D341Med (cell line): ENCODE measurements around the gene PRM2.

Experiments used
- DNase-seq: peaks from one replicate; pipeline ENCODE4 v3.0.0; 2012; ENCODE audit warnings: low spot score

PRM2 gene

GRCh38 chr16:11248133-11248532 is 28.1 kb downstream of the PRM2 start:
- DNase-seq, result no peak

DNA sequence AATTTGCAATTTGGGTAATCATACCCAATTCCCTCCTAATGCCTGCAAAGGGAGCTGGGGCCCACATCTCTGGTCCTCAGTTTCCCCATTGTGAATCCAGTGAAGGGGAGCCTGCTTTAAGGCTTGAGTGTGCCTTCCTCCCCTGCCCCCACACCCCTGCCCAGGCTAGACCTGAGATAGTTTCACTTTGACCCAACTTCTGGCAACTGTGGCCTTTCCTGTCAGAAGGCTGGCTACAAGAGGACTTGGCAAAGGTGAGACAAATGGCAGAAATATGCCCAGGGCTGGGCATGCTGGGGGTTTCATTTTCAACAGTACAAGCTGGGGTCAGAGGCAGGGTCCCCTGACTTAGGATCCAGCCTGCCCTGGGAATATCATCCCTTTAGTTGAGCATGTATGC is 30.3 kb downstream of the PRM2 start:
- no peak for DNase-seq

DNA sequence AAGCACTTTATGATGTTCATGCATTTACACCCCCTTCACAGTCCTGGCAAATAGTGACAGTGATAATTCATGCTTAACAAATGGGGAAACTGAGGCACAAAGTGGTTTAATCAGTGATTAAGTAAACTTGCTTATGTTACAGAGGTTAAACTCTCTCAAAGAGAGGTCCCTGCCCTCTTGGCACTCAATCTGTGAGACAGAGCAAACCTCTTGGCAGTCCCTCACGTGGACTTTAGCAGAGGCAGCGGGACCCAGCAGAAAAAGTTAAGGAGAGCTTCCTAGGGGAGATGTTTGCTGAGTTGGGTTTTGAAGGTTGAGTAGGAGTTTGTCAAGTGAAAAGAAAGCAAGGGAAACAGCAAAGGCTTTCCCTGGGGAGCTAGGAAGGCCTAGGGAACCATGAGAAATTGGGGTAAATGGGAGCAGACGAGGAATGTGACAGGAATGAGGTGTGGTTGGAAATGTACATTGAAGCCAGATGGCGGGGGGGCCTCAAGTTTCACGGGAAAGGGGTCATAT is 31.0 kb downstream of the PRM2 start:
- DNase-seq, result no peak

DNA sequence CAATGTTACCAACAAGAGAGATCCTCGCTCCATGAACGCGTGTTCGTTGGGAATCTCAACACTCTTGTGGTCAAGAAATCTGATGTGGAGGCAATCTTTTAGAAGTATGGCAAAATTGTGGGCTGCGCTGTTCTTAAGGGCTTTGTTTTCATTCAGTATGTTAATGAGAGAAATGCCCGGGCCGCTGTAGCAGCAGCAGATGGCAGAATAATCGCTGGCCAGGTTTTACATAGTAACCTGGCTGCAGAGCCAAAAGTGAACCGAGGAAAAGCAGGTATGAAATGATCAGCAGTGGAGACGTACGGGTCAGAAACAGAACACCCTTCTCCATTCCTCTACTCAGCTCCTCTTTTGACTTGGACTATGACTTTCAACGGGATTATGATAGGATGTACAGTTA is 33.6 kb downstream of the PRM2 start:
- DNase-seq, result no peak

DNA sequence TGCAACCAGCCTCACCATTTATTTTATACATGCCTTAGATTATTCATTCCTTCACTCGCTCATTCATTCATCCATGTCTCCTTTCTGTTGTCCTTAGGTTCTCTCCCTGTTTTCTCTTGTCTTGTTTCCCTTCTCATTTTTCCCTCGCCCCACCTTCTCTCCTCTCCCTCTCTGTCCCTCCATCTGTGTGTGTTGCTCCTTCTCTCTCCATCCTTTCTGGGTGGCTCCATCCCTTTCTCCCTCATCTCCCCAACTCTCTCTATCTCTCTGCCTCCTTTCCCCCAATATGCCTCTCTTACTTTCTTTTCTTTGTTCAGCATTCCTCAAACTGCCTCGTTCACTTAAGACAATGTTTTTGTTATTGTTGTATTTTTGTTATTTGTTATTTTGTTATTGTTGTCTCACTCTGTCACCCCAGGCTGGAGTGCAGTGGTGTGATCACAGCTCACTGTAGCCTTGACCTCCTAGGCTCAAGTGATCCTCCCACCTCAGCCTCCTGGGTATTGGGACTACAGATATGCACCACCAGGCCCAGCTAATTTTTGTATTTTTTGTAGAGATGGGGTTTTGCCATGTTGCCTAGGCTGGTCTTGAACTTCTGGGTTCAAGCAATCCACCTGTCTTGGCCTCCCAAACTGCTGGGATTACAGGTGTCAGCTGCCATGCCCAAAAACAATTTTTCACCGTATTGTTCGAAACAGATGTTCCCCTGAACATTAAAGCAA is 34.6 kb downstream of the PRM2 start:
- no peak for DNase-seq

DNA sequence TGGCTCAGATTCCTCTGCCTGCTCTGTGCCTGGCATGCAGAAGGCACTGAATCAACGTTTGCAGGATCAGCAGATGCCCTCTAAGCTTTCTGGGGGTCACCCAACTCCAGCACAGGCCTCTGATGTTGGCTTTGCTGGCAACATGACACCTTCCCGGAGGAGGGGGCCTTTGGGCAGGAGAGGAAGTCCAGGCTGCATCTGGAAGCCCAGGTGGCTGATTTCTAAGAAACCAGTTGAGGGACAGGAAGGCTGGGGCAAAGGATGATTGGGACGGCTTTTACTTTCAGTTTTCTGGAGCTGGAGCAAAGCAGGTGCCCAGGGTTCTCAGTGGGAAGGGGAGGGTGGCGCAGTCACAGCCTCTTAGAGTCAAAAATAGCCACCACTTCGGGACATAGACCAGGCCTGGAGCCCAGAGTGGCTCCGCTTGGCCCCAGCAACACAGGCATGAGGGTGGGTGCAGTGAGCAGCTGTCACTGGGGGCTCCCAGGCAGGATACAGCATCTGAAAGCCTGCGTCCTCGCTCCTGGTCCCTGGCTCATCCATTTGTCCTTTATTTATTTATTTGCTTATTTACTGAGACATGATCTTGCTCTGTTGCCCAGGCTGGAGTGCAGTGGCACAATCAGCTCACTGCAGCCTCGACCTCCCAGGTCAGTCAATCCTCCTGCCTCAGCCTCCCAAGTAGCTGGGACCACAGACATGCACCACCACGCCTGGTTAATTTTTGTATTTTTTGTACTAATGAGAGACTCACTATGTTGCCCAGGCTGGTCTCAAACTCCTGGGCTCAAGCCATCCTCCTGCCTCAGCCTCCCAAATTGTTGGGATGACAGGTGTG is 35.4 kb downstream of the PRM2 start:
- DNase-seq, result no peak

GRCh38 chr16:11239644-11240632 is 36.3 kb downstream of the PRM2 start:
- no peak for DNase-seq

- no peak for DNase-seq
Observed at GRCh38 chr16:11238272-11239202, 37.7 kb downstream of the PRM2 start.

DNA sequence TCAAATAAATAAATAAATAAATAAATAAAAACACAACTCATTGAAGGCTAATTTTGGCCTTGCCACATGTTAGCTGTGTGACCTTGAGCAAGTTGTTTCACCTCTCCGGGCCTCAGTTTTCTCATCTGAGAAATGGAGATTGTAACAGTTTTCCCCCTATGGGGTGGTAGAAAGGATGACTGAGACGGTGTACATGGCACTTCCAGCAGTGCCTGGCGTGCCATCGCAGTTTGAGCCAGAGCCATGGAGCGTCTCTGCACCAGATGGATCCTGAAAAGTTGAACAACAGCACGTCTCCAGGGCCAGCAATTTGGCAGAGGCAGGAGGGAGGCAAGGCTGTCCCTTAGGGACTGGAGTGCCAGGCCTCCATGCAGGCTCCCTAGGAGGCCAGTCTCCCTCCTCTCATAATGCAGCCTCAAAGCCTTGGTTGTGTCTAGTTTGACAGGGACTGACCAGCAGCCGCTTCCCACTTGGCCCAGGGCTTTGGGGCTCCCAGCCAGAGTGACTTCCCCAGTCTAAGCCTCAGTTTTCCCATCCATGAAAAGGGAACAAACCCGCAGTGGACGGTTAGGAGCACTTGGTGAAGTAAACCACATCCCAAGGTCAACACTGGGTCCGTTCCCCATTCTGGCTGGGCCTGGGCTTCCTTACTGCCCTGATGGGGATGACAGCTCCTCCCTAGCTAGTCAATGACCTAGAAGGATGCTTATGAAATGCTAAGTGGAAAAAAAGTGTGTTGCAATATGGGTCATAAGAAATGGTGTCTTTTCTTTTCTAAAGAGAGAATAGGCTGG is 39.6 kb downstream of the PRM2 start:
- DNase-seq, result no peak

- DNase-seq, result no peak
Observed at GRCh38 chr16:11235703-11235991, 40.6 kb downstream of the PRM2 start.

- DNase-seq, result no peak
Observed at GRCh38 chr16:11234884-11235702, 41.2 kb downstream of the PRM2 start.

DNA sequence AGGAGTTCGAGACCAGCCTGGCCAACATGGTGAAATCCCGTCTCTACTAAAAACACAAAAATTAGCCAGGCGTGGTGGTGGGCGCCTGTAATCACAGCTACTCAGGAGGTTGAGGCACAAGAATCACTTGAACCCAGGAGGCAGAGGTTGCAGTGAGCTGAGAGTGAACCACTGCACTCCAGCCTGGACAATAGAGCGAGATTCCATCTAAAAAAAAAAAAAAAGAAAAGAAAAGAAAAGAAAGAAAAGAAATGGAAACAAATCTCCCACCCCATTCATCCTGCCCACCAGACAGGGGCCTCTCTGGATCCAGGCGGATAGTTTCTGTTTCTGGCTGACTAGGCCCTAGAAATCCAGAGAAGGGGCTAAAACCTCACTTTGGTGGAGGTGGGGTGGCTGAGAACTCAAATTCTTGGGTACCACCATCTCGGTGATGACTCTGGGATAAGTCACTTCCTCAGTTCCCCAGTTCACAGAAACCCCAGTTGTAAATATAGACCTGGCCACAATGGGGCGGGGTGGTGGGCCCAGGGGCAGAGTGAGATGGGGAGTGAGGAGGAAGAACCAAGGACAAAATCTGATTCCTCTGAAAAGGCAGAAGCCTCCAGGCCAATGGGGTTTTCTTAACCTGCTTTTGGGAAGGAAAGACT is 42.4 kb downstream of the PRM2 start:
- no peak for DNase-seq

- no peak for DNase-seq
Observed at GRCh38 chr16:11232852-11233726, 43.2 kb downstream of the PRM2 start.

- no peak for DNase-seq
Observed at GRCh38 chr16:11232302-11232851, 43.9 kb downstream of the PRM2 start.

GRCh38 chr16:11231367-11231970 is 44.8 kb downstream of the PRM2 start:
- no peak for DNase-seq

DNA sequence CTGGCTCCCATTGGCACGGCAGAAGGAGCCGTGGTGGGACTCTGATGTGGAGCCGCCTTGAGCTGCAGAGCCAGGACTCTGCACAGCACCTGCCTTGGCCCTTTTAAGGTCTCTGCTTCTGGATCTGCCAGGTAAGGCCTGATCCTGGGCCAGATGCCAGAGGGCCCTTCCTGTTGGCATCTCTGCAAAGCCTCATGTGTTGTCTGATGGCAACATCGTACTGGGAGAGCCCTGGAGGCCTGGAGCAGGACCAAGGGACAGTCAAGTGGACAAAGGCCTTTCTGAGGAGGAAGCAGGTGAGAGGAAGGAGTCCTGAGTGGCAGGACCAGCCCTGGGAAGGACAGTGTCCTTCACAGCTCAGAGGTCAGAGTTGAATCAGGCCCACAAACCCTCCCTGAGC is 46.4 kb downstream of the PRM2 start:
- no peak for DNase-seq

GRCh38 chr16:11229432-11229831 is 46.8 kb downstream of the PRM2 start:
- no peak for DNase-seq
